Common myeloid progenitor, CD34-positive (primary cell): Measurements from ENCODE around the gene ATXN7.

Source experiments
- CTCF ChIA-PET: fragments of 350-600 bp; sonication (Branson Sonifier 250); formaldehyde crosslinking; loops from one replicate; lab custom pipeline; 2021; ENCODE audit warnings: antibody characterized with exemption; lab: Charles Lee
- POLR2A ChIA-PET: fragments of 350-600 bp; sonication (Branson Sonifier 250); formaldehyde crosslinking; loops from one replicate; lab custom pipeline; 2021; ENCODE audit warnings: antibody characterized with exemption; lab: Charles Lee
- DNase-seq, 3 donors: peaks; one replicate each; pipeline versions ENCODE4 v3.0.0 to v3.0.0-alpha.2; 2013
- H3K27ac ChIP-seq, 2 experiments: 1 replicate in 1 of 2; 2 replicates in 1 of 2; pipeline ENCODE4 v1.7.0; 2013; ENCODE audit warnings: inconsistent platforms in 2 of 2, low read length in 2 of 2, mild to moderate bottlenecking in 2 of 2, low read depth in 1 of 2, moderate library complexity in 1 of 2; ENCODE audit not compliant: severe bottlenecking in 2 of 2, insufficient read depth in 1 of 2, poor library complexity in 1 of 2
- H3K27me3 ChIP-seq, 5 experiments: replicated peaks in 2 of 5; 1 replicate in 3 of 5; 2 replicates in 2 of 5; pipeline versions ENCODE4 v1.6.1 to v1.7.0; 2013; ENCODE audit warnings: low read length in 4 of 5, mild to moderate bottlenecking in 2 of 5, moderate library complexity in 2 of 5, inconsistent platforms in 1 of 5; ENCODE audit not compliant: insufficient read depth in 5 of 5, control insufficient read depth in 4 of 5
- H3K36me3 ChIP-seq, 4 experiments: 1 replicate in 2 of 4; 2 replicates in 2 of 4; pipeline versions ENCODE4 v1.6.1 to v1.7.0; 2013; ENCODE audit warnings: low read length in 3 of 4, control low read depth in 1 of 4, mild to moderate bottlenecking in 1 of 4; ENCODE audit not compliant: control insufficient read depth in 4 of 4, insufficient read depth in 4 of 4
- H3K4me1 ChIP-seq, 4 experiments: 1 replicate in 3 of 4; 2 replicates in 1 of 4; pipeline versions ENCODE4 v1.6.1 to v1.7.1; 2013; ENCODE audit warnings: low read length in 3 of 4, mild to moderate bottlenecking in 3 of 4, control low read depth in 1 of 4, inconsistent platforms in 1 of 4, moderate library complexity in 1 of 4; ENCODE audit not compliant: control insufficient read depth in 4 of 4, insufficient read depth in 4 of 4; ENCODE audit errors: control extremely low read depth in 1 of 4
- H3K4me3 ChIP-seq, 7 experiments: 1 replicate in 4 of 7; 2 replicates in 3 of 7; pipeline versions ENCODE4 v1.5.1 to v1.7.0; 2013; ENCODE audit warnings: mild to moderate bottlenecking in 7 of 7, low read length in 6 of 7, moderate library complexity in 6 of 7, inconsistent platforms in 2 of 7, low read depth in 2 of 7, control low read depth in 1 of 7; ENCODE audit not compliant: insufficient read depth in 4 of 7, control insufficient read depth in 1 of 7; ENCODE audit errors: extremely low read depth in 1 of 7
- H3K9me3 ChIP-seq, 5 experiments: 1 replicate in 4 of 5; 2 replicates in 1 of 5; pipeline versions ENCODE4 v1.6.1 to v1.7.1; 2013; ENCODE audit warnings: low read length in 4 of 5, mild to moderate bottlenecking in 2 of 5, inconsistent platforms in 1 of 5, low read depth in 1 of 5, moderate library complexity in 1 of 5; ENCODE audit not compliant: control insufficient read depth in 4 of 5, insufficient read depth in 2 of 5; ENCODE audit errors: control extremely low read depth in 1 of 5
- WGBS: methylation state at CpG from one replicate; pipeline ENCODE4 v1.1.5; 2013; ENCODE audit not compliant: insufficient coverage; 5-methylcytosine and 5-hydroxymethylcytosine counted together

The ATXN7 gene

GRCh38 chr3:63951492-63952247, 88.0 kb downstream of the ATXN7 start:
- Histone ChIP-seq H3K4me1 (peaks cover 0 to 2% (median 0%) of the 10 kb centered on the region in 4 experiments), H3K36me3 (peaks cover 3 to 30% (median 11%) of the 10 kb centered on the region in 4 experiments), H3K27ac (no peak overlapping the region), H3K9me3 (no peaks in the 10 kb centered on the region), H3K4me3 (no peak overlapping the region), H3K27me3 (no peaks in the 10 kb centered on the region)
- no CpG with 5 or more reads among the region's 1 CpG for WGBS
- POLR2A ChIA-PET: interaction anchor here (0.5 kb wide), 1 partner anchor 18 kb away, joined by 3 read pairs; no protein-coding TSS in a partner anchor
- CTCF ChIA-PET: interaction anchor here (1.1 to 1.7 kb wide), 5 partner anchors 10 to 41 kb away, joined by 3 to 11 read pairs (median 4); no protein-coding TSS in a partner anchor
- DNase-seq: no peak

DNA sequence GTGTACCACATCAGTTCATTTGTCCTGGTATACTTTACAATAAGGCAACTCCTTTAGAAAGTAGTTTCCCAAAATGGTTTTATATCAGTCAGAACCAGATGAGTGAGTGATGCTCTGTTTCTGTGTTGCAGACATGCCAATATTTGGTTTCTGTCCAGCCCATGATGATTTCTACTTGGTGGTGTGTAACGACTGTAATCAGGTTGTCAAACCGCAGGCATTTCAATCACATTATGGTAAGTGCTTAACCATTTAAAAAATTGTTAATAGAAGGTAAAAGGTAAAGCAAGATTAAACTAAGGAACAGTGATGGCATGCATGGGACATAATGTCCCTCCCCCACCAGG, 88.6 kb downstream of the ATXN7 start:
- CTCF ChIA-PET: interaction anchor here (1.7 kb wide), 1 partner anchor 10 kb away, joined by 11 read pairs; no protein-coding TSS in a partner anchor
- H3K4me3 ChIP-seq: no peak overlapping the region
- peaks cover 0 to 30% (median 11%) of the 10 kb centered on the region in 4 experiments for H3K36me3 ChIP-seq
- H3K9me3 ChIP-seq: no peaks in the 10 kb centered on the region
- POLR2A ChIA-PET: no interaction called here
- H3K27ac ChIP-seq: no peak overlapping the region
- H3K4me1 ChIP-seq: peaks cover 0 to 2% (median 0%) of the 10 kb centered on the region in 4 experiments
- WGBS: no CpG with 5 or more reads among the region's 2 CpGs
- H3K27me3 ChIP-seq: no peaks in the 10 kb centered on the region
- DNase-seq: peak in 1 of 3 donors; percentile 39

DNA sequence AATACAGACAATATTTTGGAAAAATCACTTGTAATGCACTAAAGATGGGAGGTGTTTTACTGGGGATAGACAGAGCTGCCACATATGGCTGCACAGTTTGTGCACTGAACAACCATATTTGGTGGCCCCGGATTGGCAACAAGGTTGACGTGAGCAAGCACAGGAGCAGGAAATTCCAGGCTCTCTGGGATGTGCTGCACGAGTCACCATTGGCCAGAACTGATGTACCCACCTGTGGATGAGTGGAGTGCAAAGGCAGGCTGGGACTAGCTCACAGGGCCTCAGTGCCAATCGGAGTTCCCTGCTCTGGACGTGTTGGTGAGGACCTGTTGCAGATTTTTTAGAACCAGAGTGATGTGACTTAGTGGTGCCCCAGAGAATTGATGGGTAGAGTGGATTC, 90.5 kb downstream of the ATXN7 start:
- no peak for DNase-seq
- peaks cover 0 to 2% (median 0%) of the 10 kb centered on the region in 4 experiments for H3K4me1 ChIP-seq
- no peak overlapping the region for H3K4me3 ChIP-seq
- 100% methylated on average over 3 of the region's 5 CpGs for WGBS
- ChIA-PET POLR2A (interaction anchor here (0.5 kb wide), 1 partner anchor 39 kb away, joined by 3 read pairs; no protein-coding TSS in a partner anchor), CTCF (interaction anchor here (1.3 to 1.6 kb wide), 2 partner anchors 18 to 40 kb away, joined by 4 to 5 read pairs; no protein-coding TSS in a partner anchor)
- peaks cover 0 to 30% (median 11%) of the 10 kb centered on the region in 4 experiments for H3K36me3 ChIP-seq
- no peaks in the 10 kb centered on the region for H3K27me3 ChIP-seq
- no peaks in the 10 kb centered on the region for H3K9me3 ChIP-seq
- H3K27ac ChIP-seq: no peak overlapping the region

GRCh38 chr3:63955036-63955650, 91.5 kb downstream of the ATXN7 start:
- Histone ChIP-seq H3K9me3 (no peaks in the 10 kb centered on the region), H3K27ac (no peak overlapping the region), H3K4me1 (peaks cover 0 to 6% (median 4%) of the 10 kb centered on the region in 4 experiments), H3K4me3 (no peak overlapping the region), H3K27me3 (no peaks in the 10 kb centered on the region), H3K36me3 (peaks cover 0 to 30% (median 11%) of the 10 kb centered on the region in 4 experiments)
- POLR2A ChIA-PET: interaction anchor here (0.7 kb wide), 1 partner anchor 27 kb away, joined by 4 read pairs; no protein-coding TSS in a partner anchor
- DNase-seq: no peak
- CTCF ChIA-PET: interaction anchor here (1.1 to 1.2 kb wide), 2 partner anchors 10 to 42 kb away, joined by 3 read pairs; no protein-coding TSS in a partner anchor
- WGBS: 100% methylated on average over 1 of the region's 3 CpGs

DNA sequence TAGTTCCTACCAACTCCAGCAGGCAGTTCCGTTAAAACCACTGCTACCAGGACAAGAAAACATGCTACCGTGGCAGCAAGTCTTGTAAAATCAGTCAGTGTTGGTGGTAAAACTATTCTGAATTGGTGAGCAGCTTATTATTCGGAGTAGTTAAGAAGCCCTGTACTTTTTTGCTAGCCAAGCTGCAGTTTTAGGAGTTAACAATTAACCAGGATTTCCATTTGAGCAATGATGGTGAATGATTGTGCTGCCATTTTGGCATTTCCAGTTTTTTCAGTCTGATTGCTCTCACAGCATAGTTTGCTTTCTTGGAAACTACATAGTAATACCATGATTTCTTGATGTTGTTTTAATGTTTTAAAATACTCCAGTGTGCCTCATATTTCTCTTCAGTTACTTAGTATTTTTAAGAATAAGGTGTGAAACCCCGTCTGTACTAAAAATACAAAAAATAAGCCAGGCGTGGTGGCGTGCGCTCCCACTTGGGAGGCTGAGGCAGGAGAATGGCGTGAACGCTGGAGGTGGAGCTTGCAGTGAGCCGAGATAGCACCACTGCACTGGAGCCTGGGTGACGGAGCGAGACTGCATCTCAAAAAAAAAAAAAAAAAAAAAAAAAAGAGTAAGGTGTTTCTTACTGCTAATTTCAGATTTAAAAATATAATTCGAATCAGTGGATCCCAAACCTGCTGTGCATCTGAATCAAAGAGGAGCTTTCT, 92.3 kb downstream of the ATXN7 start:
- H3K36me3 ChIP-seq: peaks cover 0 to 30% (median 11%) of the 10 kb centered on the region in 4 experiments
- no peak overlapping the region for H3K27ac ChIP-seq
- no peak for DNase-seq
- 100% methylated on average over 6 of the region's 13 CpGs for WGBS
- ChIA-PET POLR2A (interaction anchor here (0.7 kb wide), 1 partner anchor 26 kb away, joined by 4 read pairs; no protein-coding TSS in a partner anchor), CTCF (interaction anchor here (0.7 to 15.4 kb wide), 5 partner anchors 9 to 41 kb away, joined by 3 to 257 read pairs (median 3); no protein-coding TSS in a partner anchor)
- no peak overlapping the region for H3K4me3 ChIP-seq
- H3K4me1 ChIP-seq: peaks cover 3 to 15% (median 9%) of the 10 kb centered on the region in 4 experiments
- H3K27me3 ChIP-seq: no peaks in the 10 kb centered on the region
- no peaks in the 10 kb centered on the region for H3K9me3 ChIP-seq

GRCh38 chr3:63959146-63959545, 95.5 kb downstream of the ATXN7 start:
- H3K27me3 ChIP-seq: no peaks in the 10 kb centered on the region
- 93% methylated on average over 3 of the region's 3 CpGs for WGBS
- DNase-seq: no peak
- peaks cover 3 to 15% (median 9%) of the 10 kb centered on the region in 4 experiments for H3K4me1 ChIP-seq
- peaks cover 0 to 19% (median 6%) of the 10 kb centered on the region in 4 experiments for H3K36me3 ChIP-seq
- no peaks in the 10 kb centered on the region for H3K9me3 ChIP-seq
- H3K27ac ChIP-seq: no peak overlapping the region
- ChIA-PET POLR2A (no interaction called here), CTCF (interaction anchor here (0.6 to 15.4 kb wide), 6 partner anchors 8 to 51 kb away, joined by 3 to 257 read pairs (median 4); no protein-coding TSS in a partner anchor)
- no peak overlapping the region for H3K4me3 ChIP-seq
